HG02759 (cell line): ENCODE measurements around the gene IGFL3.
"Not testable (repeated sequence)": the region's sequence is repeated elsewhere in the genome, so short reads cannot be mapped to it uniquely, and the experiment has no call there.

Experiments
- ATAC-seq: cut with Tn5 transposase; IDR thresholded peaks from one replicate; pipeline ENCODE4 v1.9.1; 2021; ENCODE audit warnings: mild to moderate bottlenecking, moderate library complexity; ENCODE audit not compliant: unreplicated experiment

The IGFL3 gene

DNA sequence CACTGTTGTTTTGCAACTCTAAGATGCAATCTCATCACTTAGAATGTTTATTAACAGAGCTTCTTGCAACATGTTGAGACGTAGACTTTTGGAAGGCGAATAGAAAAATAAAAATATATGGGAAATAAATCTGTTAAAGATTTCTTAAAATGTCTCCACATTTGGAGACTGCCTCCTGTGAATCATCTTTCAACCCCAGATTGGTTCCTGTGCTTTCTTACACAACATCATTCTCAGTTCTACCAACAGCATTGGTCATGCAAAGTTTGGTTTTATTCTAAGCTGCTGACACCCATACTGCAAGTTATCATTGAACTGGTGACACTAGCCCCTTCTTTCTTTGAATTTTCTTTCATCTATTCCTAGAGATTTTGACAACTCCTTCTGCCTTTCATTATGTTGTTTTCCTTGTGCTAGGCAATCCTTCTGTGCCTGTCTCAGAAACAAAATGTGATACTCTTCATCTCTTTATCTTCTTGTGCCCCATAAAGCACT is 1.6 kb upstream of the IGFL3 start:
- no peak for ATAC-seq

DNA sequence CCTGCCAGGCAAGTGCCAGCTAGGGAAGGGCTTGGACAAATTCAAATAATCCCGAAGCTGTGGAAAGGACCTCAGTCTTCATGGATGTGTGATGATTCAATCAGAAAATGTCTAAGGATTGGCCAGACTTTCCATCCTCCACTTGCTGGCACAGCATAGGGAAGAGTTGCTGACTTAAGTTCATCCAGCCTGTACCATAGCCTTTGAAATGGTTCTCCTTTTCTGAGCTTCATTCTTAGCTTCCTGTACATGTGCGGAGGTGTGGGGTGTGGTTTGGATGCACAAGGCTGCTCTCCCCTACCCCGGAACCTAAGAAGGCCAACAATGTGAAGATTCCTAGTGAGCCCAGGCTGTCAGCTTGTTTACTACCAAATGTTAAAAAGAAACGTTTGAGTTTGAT is 959 bp upstream of the IGFL3 start:
- no peak for ATAC-seq

- ATAC-seq: no peak
Measured at GRCh38 chr19:46118136-46118535, 6.4 kb downstream of the IGFL3 start.

- ATAC-seq: no peak
Measured at GRCh38 chr19:46116121-46116520, 8.4 kb downstream of the IGFL3 start.

DNA sequence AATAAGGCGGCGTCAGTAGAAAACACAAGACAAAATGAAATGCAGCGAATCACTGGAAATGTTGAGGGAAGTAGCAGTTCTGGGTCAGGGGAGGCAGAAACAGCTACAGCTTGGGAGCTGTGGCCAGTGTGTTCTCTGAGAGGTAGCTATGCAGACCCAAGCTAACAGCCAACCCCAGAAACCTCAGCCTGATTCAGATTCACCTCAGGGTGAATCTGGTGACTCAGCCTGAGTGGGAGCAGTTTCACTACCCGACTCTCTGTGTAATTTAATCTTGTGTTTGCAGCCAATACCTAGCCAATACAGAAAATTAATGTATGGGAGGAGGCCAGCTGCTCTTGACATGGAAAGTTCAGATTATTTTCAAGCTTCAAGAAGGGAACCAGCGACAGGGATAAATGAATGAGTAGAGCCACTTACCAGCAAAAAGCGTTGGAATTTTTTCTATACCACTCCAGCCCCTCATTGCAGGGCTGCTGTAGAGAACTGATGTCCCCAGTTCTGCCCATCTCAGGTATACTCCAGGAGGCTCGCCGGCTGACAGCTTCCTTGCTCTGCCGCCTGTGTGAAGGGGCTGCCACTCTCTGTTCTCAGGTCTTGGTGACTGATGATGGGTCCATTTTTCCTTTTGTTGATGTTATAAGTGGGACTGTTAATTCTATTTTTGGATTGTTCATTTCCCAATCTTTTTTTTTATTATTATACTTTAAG is 8.9 kb downstream of the IGFL3 start:
- ATAC-seq: no peak

DNA sequence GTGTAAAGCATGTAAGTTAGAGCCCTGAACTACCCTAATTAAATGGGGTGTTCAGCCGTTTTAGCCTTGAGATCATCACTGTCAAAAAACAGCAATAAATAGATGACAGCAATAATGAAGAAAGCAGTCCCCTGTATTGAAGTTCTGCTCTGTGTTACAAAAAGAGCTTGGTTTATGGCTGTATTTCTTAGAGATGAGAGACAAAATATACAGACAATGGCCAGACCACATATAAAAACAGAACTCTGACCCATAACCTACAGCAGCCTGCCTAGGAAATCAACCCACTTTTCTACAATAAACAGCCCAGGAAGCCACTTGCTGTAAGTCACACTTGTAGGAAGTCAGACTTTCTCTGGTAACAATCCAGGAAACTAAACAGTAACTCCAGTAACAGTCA is 10.8 kb downstream of the IGFL3 start:
- ATAC-seq: no peak

DNA sequence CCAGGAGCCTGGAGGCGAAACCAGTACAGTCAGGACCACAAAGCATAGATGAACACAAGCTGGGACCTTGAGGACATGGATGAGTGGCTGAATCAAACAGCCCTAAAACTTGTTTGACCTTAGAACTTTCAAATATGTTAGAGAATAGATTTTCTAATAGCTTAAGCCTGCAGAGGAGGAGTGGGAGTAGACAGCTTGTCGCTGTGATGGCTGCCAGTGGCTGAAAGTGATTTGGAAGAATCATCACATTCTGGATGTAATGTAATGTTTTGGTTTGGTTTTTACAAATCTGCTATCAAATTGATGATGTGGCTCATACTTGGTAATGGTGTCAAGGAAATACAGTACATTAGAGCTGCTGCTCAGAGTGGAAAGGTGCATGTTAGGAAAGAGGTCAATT is 12.0 kb downstream of the IGFL3 start:
- ATAC-seq: no peak

GRCh38 chr19:46111376-46111775 is 13.1 kb downstream of the IGFL3 start:
- ATAC-seq: no peak

DNA sequence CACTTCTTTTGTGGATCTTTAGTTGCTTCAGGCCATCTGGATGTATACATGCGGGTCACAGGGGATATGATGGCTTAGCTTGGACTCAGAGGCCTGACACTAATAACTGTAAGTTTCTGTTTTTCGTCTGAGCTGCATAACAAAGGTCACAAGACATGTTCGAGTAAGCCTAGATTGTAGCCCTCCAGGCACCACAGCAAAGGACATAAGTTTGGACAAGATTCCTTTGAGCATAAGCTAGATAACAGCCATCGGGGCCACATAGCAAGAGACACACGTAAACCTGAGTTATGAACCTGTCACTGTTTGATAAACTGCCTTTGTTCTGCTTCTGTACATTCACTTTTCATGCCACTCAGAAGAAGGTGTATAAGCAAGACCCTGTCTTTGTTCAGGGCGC is 14.6 kb downstream of the IGFL3 start:
- no peak for ATAC-seq

GRCh38 chr19:46107371-46107770 is 17.1 kb downstream of the IGFL3 start:
- no peak for ATAC-seq

DNA sequence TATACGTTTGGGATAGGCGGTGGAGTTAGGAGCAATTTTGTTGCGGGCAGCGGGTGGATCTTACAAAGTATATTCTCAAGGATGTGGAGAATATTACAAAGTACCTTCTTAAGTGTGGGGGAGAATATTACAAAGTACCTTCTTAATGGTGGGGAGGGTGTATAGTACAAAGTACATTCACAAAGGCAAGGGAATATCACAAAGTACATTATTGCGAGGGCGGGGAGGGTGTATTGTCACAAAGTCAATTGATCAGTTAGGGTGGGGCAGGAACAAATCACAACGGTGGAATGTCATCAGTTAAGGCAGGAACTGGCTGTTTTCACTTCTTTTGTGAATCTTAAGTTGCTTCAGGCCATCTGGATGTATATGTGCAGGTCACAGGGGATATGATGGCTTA is 22.2 kb downstream of the IGFL3 start:
- not testable (repeated sequence) for ATAC-seq

DNA sequence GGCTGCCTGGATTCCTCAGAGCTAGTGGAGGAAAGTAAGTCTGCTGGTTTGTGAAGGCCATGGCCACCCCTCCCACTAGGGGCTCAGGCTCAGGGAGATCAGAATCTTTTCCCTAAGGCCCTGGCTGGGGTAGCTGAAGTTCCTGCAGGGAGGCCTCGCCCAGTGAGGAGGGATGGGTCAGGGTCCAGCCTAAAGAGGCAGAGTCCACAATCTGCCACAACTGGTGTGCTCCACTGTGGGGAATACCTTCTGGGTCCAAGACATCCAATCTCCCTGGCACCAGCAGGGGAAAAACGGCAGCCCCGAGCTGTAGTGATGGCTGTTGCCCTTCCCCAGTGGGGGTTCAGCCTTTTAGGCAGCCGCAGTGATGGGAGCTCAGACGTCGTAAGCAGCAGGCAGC is 23.2 kb downstream of the IGFL3 start:
- no peak for ATAC-seq

GRCh38 chr19:46100344-46100743 is 24.1 kb downstream of the IGFL3 start:
- no peak for ATAC-seq

DNA sequence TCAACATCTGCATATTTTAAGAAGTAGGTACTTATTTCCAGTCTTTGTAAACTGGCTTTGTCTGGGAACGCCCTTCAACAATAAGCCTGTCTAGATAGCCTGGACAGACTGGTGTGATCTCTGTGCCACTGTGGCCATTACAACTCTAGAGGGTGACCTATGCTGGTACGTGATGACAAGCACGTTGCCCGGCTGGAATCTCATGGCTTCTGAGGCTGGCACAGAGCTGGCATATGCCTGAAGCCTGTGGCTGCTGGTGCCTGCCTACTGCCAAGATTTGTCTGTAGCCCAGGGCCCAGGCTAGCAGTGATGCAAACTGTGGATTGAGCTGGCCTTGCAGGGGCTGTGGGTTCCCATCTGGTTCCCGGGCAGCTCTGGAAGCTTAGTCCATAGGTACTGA is 34.0 kb downstream of the IGFL3 start:
- ATAC-seq: no peak

GRCh38 chr19:46089432-46089831 is 35.1 kb downstream of the IGFL3 start:
- ATAC-seq: no peak

- no peak for ATAC-seq
Measured at GRCh38 chr19:46088101-46088500, 36.4 kb downstream of the IGFL3 start.

- no peak for ATAC-seq
Measured at GRCh38 chr19:46085888-46086287, 38.6 kb downstream of the IGFL3 start.

GRCh38 chr19:46082728-46083050 is 41.8 kb downstream of the IGFL3 start:
- no peak for ATAC-seq

DNA sequence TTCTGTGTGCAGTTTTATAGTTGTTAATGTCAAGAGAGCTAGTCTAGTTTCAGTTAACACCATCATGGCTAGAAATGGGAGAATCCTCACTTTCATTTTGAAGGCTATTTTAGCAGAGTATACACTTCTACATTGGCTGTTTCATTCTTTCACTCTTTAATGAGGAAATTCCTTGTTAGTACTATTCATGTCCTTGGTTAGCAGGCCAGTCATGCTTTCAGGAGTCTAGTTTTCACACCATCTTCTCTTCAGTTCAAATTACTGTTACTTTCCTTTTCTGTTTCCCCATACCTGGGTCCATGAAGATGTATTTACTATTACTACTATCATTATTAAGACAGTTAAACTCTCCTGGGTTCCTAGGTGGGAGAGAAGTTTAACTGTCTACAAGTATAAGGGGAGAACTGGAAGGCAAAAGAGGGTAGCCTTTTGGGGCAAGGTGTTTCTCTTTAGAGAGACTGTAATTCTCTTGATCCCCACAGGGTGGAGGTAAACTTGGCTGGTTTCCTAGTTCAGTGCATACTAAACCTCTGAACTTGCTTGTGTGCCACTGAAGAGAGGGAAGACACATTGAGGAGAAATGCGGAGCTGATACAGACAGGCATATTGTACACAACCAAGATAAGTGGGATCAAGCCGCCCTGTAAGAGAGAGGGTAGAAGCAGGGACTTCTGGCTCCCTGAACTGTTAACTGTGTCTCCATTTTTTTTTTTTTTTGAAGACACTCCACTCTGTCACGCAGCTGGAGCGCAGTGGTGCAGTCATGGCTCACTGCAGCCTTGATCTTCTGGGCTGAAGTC is 42.4 kb downstream of the IGFL3 start:
- no peak for ATAC-seq

- no peak for ATAC-seq
Measured at GRCh38 chr19:46080561-46080960, 43.9 kb downstream of the IGFL3 start.

GRCh38 chr19:46079576-46079975 is 44.9 kb downstream of the IGFL3 start:
- no peak for ATAC-seq

DNA sequence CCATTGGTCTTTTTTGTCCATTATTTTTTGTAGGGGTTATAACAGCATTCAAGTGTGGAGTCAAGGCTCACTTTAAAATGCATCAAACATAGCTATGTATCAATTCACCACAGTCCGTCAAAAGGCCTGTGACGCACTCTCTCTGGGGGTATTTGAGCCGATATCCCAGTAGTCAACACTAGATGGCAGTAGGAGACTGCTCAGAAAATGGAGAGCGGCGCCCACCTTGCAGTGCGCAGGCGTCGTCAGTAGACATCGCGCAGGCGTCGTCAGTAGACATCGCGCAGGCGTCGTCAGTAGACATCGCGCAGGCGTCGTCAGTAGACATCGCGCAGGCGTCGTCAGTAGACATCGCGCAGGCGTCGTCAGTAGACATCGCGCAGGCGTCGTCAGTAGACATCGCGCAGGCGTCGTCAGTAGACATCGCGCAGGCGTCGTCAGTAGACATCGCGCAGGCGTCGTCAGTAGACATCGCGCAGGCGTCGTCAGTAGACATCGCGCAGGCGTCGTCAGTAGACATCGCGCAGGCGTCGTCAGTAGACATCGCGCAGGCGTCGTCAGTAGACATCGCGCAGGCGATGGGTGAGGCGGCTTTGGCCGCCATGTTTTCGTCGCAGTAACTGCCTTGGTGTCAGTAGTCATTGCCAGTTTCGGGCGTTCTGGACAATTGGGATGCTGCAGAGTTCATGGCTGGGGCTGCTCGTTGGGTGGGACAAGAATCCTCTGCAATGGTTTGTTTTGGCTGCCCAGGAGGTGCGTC is 45.7 kb downstream of the IGFL3 start:
- ATAC-seq: not testable (repeated sequence)
